ENCODE measurements around the gene EPHA7. TPM values are rescaled to one million over a fixed set of nuclear protein-coding genes. Genes with fewer than 3 reads are reported as not detected.

EPHA7 gene
- total and polyA plus RNA-seq, 4 donors = 0.75 to 2.4 TPM; not detected in 2

- Histone ChIP-seq H3K9me3 (ENCODE audit: control insufficient read depth, low read length) (no peaks in the 10 kb centered on the region), H3K36me3 (ENCODE audit: control insufficient read depth in 1 of 2, insufficient read depth in 2 of 2, low read length in 1 of 2) (no peaks in the 10 kb centered on the region), H3K4me1 (ENCODE audit: control insufficient read depth in 1 of 2, insufficient read depth in 2 of 2, low read length in 2 of 2) (no peaks in the 10 kb centered on the region), H3K27ac (ENCODE audit: low read depth in 1 of 2, low read length in 2 of 2) (no peak overlapping the region), H3K27me3 (ENCODE audit: control insufficient read depth in 1 of 2, insufficient read depth in 2 of 2, low read length in 1 of 2) (no peaks in the 10 kb centered on the region), H3K4me3 (ENCODE audit: low read length in 2 of 2) (no peak overlapping the region)
- DNase-seq = no peak
- intact Hi-C loops (cut with DNase I) = no loop called here
- WGBS, 2 donors = 84 to 87% methylated on average over 3 of the region's 3 CpGs
- no peak for ATAC-seq (ENCODE audit: low FRiP score)
These were observed 43.3 kb downstream of the EPHA7 start for GRCh38 chr6:93376026-93376540.

DNA sequence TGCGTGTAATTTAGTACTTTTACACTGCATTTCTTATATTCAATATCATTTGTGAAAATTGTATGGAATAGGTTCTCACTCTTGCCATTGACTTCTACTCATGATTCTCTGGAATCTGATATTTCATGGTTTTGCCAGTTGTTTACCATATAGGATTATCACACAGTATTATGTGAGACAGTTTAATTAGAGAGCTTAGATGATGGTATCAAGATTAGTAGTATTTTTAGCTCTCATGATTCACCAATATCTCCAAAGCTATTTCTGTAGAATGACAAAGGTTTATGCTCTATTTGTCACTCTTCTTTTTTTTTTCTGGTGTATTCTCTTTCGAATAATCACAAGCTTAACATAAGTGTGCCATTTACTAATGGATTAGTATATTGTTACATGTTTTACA lies 45.9 kb downstream of the EPHA7 start:
- no peak overlapping the region for H3K27ac ChIP-seq (ENCODE audit: low read depth in 1 of 2, low read length in 2 of 2)
- ATAC-seq (ENCODE audit: low FRiP score) (no peak), DNase-seq (no peak)
- no peaks in the 10 kb centered on the region for H3K36me3 ChIP-seq (ENCODE audit: control insufficient read depth in 1 of 2, insufficient read depth in 2 of 2, low read length in 1 of 2)
- no peaks in the 10 kb centered on the region for H3K4me1 ChIP-seq (ENCODE audit: control insufficient read depth in 1 of 2, insufficient read depth in 2 of 2, low read length in 2 of 2)
- no peaks in the 10 kb centered on the region for H3K27me3 ChIP-seq (ENCODE audit: control insufficient read depth in 1 of 2, insufficient read depth in 2 of 2, low read length in 1 of 2)
- WGBS, 2 donors = 94 to 96% methylated on average over 2 of the region's 2 CpGs
- intact Hi-C loops (cut with DNase I) = no loop called here
- H3K9me3 ChIP-seq (ENCODE audit: control insufficient read depth, low read length) = no peaks in the 10 kb centered on the region
- H3K4me3 ChIP-seq (ENCODE audit: low read length in 2 of 2) = no peak overlapping the region

- no peaks in the 10 kb centered on the region for H3K4me1 ChIP-seq (ENCODE audit: control insufficient read depth in 1 of 2, insufficient read depth in 2 of 2, low read length in 2 of 2)
- H3K27ac ChIP-seq (ENCODE audit: low read depth in 1 of 2, low read length in 2 of 2) = no peak overlapping the region
- H3K4me3 ChIP-seq (ENCODE audit: low read length in 2 of 2) = no peak overlapping the region
- ATAC-seq (ENCODE audit: low FRiP score) (no peak), DNase-seq (no peak)
- H3K36me3 ChIP-seq (ENCODE audit: control insufficient read depth in 1 of 2, insufficient read depth in 2 of 2, low read length in 1 of 2) = no peaks in the 10 kb centered on the region
- H3K27me3 ChIP-seq (ENCODE audit: control insufficient read depth in 1 of 2, insufficient read depth in 2 of 2, low read length in 1 of 2) = no peaks in the 10 kb centered on the region
- H3K9me3 ChIP-seq (ENCODE audit: control insufficient read depth, low read length) = no peaks in the 10 kb centered on the region
- intact Hi-C loops (cut with DNase I) = no loop called here
These were observed 47.6 kb downstream of the EPHA7 start for GRCh38 chr6:93371756-93372155.

DNA sequence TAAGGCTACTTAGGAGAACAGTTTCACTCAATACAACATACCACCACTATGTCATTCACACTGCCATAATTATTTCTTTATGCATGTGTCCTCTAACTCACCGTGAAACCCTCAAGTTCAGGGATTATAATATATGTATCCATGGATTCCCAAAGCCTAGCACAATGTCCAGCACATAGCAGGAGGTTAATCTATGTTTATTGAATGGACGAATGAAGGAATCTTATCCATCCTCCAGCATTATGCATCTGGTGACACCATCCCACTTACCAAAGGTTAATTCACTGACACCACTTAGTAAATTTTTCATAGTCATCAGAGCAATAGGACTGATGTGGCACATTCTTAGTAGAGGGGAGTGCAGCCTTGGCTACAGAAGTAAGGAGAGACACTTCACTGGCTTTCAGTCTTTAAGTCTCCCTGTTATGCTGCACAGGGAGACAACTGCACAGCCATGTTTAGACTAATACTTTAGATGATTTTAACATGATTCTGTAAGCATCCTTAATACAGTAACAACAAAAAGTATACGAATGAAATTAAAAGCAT lies 49.7 kb downstream of the EPHA7 start:
- ATAC-seq (ENCODE audit: low FRiP score) (no peak), DNase-seq (no peak)
- 79 to 86% methylated on average over 3 of the region's 3 CpGs for WGBS, 2 donors
- no peaks in the 10 kb centered on the region for H3K9me3 ChIP-seq (ENCODE audit: control insufficient read depth, low read length)
- H3K27me3 ChIP-seq (ENCODE audit: control insufficient read depth in 1 of 2, insufficient read depth in 2 of 2, low read length in 1 of 2) = no peaks in the 10 kb centered on the region
- H3K27ac ChIP-seq (ENCODE audit: low read depth in 1 of 2, low read length in 2 of 2) = no peak overlapping the region
- intact Hi-C loops (cut with DNase I) = no loop called here
- H3K36me3 ChIP-seq (ENCODE audit: control insufficient read depth in 1 of 2, insufficient read depth in 2 of 2, low read length in 1 of 2) = no peaks in the 10 kb centered on the region
- H3K4me3 ChIP-seq (ENCODE audit: low read length in 2 of 2) = no peak overlapping the region
- H3K4me1 ChIP-seq (ENCODE audit: control insufficient read depth in 1 of 2, insufficient read depth in 2 of 2, low read length in 2 of 2) = no peaks in the 10 kb centered on the region

GRCh38 chr6:93366506-93366905 lies 52.9 kb downstream of the EPHA7 start:
- Histone ChIP-seq H3K36me3 (ENCODE audit: control insufficient read depth in 1 of 2, insufficient read depth in 2 of 2, low read length in 1 of 2) (no peaks in the 10 kb centered on the region), H3K27ac (ENCODE audit: low read depth in 1 of 2, low read length in 2 of 2) (no peak overlapping the region), H3K9me3 (ENCODE audit: control insufficient read depth, low read length) (no peaks in the 10 kb centered on the region), H3K27me3 (ENCODE audit: control insufficient read depth in 1 of 2, insufficient read depth in 2 of 2, low read length in 1 of 2) (no peaks in the 10 kb centered on the region), H3K4me3 (ENCODE audit: low read length in 2 of 2) (no peak overlapping the region), H3K4me1 (ENCODE audit: control insufficient read depth in 1 of 2, insufficient read depth in 2 of 2, low read length in 2 of 2) (no peaks in the 10 kb centered on the region)
- DNase-seq (no peak), ATAC-seq (ENCODE audit: low FRiP score) (no peak)
- intact Hi-C loops (cut with DNase I) = no loop called here
- WGBS, 2 donors = 93% methylated on average over 7 of the region's 7 CpGs

DNA sequence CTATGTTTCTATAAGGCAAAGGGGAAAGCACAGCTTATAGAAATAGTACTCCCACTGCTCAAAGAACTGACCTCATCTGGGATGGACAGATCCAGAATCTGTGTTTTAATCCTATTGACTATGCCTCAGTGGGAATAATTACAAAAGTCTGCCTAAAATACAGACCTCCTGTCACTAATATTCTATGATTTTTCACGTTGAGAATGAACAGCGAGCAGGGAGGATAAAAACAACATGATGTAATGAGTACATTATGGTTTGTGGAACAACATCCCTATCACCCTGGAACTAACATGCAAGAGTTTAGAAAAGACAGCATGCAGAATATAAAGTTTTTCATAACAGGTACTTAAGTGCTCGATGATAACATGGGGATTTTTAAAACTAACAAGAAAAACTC lies 53.9 kb downstream of the EPHA7 start:
- intact Hi-C loops (cut with DNase I) = no loop called here
- ATAC-seq (ENCODE audit: low FRiP score) (no peak), DNase-seq (no peak)
- no peak overlapping the region for H3K27ac ChIP-seq (ENCODE audit: low read depth in 1 of 2, low read length in 2 of 2)
- WGBS, 2 donors = 76% methylated on average over 3 of the region's 3 CpGs
- H3K9me3 ChIP-seq (ENCODE audit: control insufficient read depth, low read length) = no peaks in the 10 kb centered on the region
- H3K27me3 ChIP-seq (ENCODE audit: control insufficient read depth in 1 of 2, insufficient read depth in 2 of 2, low read length in 1 of 2) = no peaks in the 10 kb centered on the region
- no peaks in the 10 kb centered on the region for H3K36me3 ChIP-seq (ENCODE audit: control insufficient read depth in 1 of 2, insufficient read depth in 2 of 2, low read length in 1 of 2)
- no peak overlapping the region for H3K4me3 ChIP-seq (ENCODE audit: low read length in 2 of 2)
- H3K4me1 ChIP-seq (ENCODE audit: control insufficient read depth in 1 of 2, insufficient read depth in 2 of 2, low read length in 2 of 2) = no peaks in the 10 kb centered on the region

- intact Hi-C loops (cut with DNase I) = no loop called here
- Histone ChIP-seq H3K27ac (ENCODE audit: low read depth in 1 of 2, low read length in 2 of 2) (no peak overlapping the region), H3K9me3 (ENCODE audit: control insufficient read depth, low read length) (no peaks in the 10 kb centered on the region), H3K4me1 (ENCODE audit: control insufficient read depth in 1 of 2, insufficient read depth in 2 of 2, low read length in 2 of 2) (no peaks in the 10 kb centered on the region), H3K4me3 (ENCODE audit: low read length in 2 of 2) (no peak overlapping the region), H3K27me3 (ENCODE audit: control insufficient read depth in 1 of 2, insufficient read depth in 2 of 2, low read length in 1 of 2) (no peaks in the 10 kb centered on the region), H3K36me3 (ENCODE audit: control insufficient read depth in 1 of 2, insufficient read depth in 2 of 2, low read length in 1 of 2) (no peaks in the 10 kb centered on the region)
- DNase-seq = no peak
- 75 to 85% methylated on average over 2 of the region's 2 CpGs for WGBS, 2 donors
- no peak for ATAC-seq (ENCODE audit: low FRiP score)
These were observed 60.9 kb downstream of the EPHA7 start for GRCh38 chr6:93358435-93358834.

- ATAC-seq (ENCODE audit: low FRiP score) = no peak
- no peak for DNase-seq
- WGBS, 2 donors = 92 to 93% methylated on average over 1 of the region's 1 CpG
These were observed 66.8 kb downstream of the EPHA7 start for GRCh38 chr6:93352604-93353003.

GRCh38 chr6:93351222-93351621 lies 68.1 kb downstream of the EPHA7 start:
- H3K27ac ChIP-seq (ENCODE audit: low read depth in 1 of 2, low read length in 2 of 2) = no peak overlapping the region
- no peak for ATAC-seq (ENCODE audit: low FRiP score)
- no peaks in the 10 kb centered on the region for H3K9me3 ChIP-seq (ENCODE audit: control insufficient read depth, low read length)
- no peaks in the 10 kb centered on the region for H3K4me1 ChIP-seq (ENCODE audit: control insufficient read depth in 1 of 2, insufficient read depth in 2 of 2, low read length in 2 of 2)
- no peak for DNase-seq
- no peaks in the 10 kb centered on the region for H3K36me3 ChIP-seq (ENCODE audit: control insufficient read depth in 1 of 2, insufficient read depth in 2 of 2, low read length in 1 of 2)
- no peak overlapping the region for H3K4me3 ChIP-seq (ENCODE audit: low read length in 2 of 2)
- intact Hi-C loops (cut with DNase I) = no loop called here
- 74 to 80% methylated on average over 3 of the region's 3 CpGs for WGBS, 2 donors
- no peaks in the 10 kb centered on the region for H3K27me3 ChIP-seq (ENCODE audit: control insufficient read depth in 1 of 2, insufficient read depth in 2 of 2, low read length in 1 of 2)

More at GRCh38 chr6:93352604-93353003, 66.8 kb downstream of the EPHA7 start:
- H3K27ac ChIP-seq (ENCODE audit: low read depth in 1 of 2, low read length in 2 of 2) = no peak overlapping the region
- no peaks in the 10 kb centered on the region for H3K27me3 ChIP-seq (ENCODE audit: control insufficient read depth in 1 of 2, insufficient read depth in 2 of 2, low read length in 1 of 2)
- no peaks in the 10 kb centered on the region for H3K9me3 ChIP-seq (ENCODE audit: control insufficient read depth, low read length)
- H3K36me3 ChIP-seq (ENCODE audit: control insufficient read depth in 1 of 2, insufficient read depth in 2 of 2, low read length in 1 of 2) = no peaks in the 10 kb centered on the region
- intact Hi-C loops (cut with DNase I) = no loop called here
- no peak overlapping the region for H3K4me3 ChIP-seq (ENCODE audit: low read length in 2 of 2)
- H3K4me1 ChIP-seq (ENCODE audit: control insufficient read depth in 1 of 2, insufficient read depth in 2 of 2, low read length in 2 of 2) = no peaks in the 10 kb centered on the region
